HEK293T (cell line): ENCODE measurements around the gene SLC6A11.

Experiments used
- CTCF ChIA-PET: fragments of 350-600 bp; formaldehyde crosslinking; extraction: SDS; loops from one replicate; lab custom pipeline; 2021; ENCODE audit warnings: antibody characterized with exemption, inconsistent platforms; lab: Yijun Ruan, JAX
- POLR2A ChIA-PET: fragments of 350-600 bp; formaldehyde crosslinking; extraction: SDS; loops from one replicate; lab custom pipeline; 2020; ENCODE audit warnings: antibody characterized with exemption, inconsistent platforms; lab: Yijun Ruan, JAX
- DNase-seq: peaks from one replicate; pipeline ENCODE4 v3.0.0; 2012; ENCODE audit warnings: mixed read lengths; ENCODE audit errors: extremely low spot score
- ARNT ChIP-seq: fragments of 450-650 bp; IDR thresholded peaks from 2 replicates; pipeline ENCODE4 v1.6.1; 2017; ENCODE audit warnings: mild to moderate bottlenecking
- BHLHE40 ChIP-seq: fragments of 450-650 bp; IDR thresholded peaks from 2 replicates; pipeline ENCODE4 v1.6.1; 2016; ENCODE audit warnings: mild to moderate bottlenecking, moderate library complexity, borderline replicate concordance
- CTBP1 ChIP-seq: fragments of 450-650 bp; IDR thresholded peaks from 2 replicates; pipeline ENCODE4 v1.6.1; 2016; ENCODE audit warnings: borderline replicate concordance
- ELF4 ChIP-seq: fragments of 450-650 bp; IDR thresholded peaks from 2 replicates; pipeline ENCODE4 v1.6.1; 2017; ENCODE audit warnings: antibody characterized with exemption
- FOXA1 ChIP-seq: fragments of 450-650 bp; IDR thresholded peaks from 2 replicates; pipeline ENCODE4 v1.6.1; 2016; ENCODE audit warnings: mild to moderate bottlenecking
- FOXK2 ChIP-seq: fragments of 450-650 bp; IDR thresholded peaks from 2 replicates; pipeline ENCODE4 v1.6.1; 2016; ENCODE audit warnings: mild to moderate bottlenecking
- FOXM1 ChIP-seq: fragments of 450-650 bp; IDR thresholded peaks from 2 replicates; pipeline ENCODE4 v1.6.1; 2017; ENCODE audit warnings: mild to moderate bottlenecking, borderline replicate concordance
- HDGF ChIP-seq: fragments of 450-650 bp; IDR thresholded peaks from 2 replicates; pipeline ENCODE4 v1.6.1; 2017; ENCODE audit warnings: antibody characterized with exemption, borderline replicate concordance
- L3MBTL2 ChIP-seq: fragments of 450-650 bp; conservative IDR thresholded peaks from 2 replicates; pipeline ENCODE4 v1.6.1; 2016; ENCODE audit warnings: mild to moderate bottlenecking
- LEF1 ChIP-seq: fragments of 450-650 bp; IDR thresholded peaks from 2 replicates; pipeline ENCODE4 v1.6.1; 2017; ENCODE audit warnings: mild to moderate bottlenecking, borderline replicate concordance
- NFRKB ChIP-seq: fragments of 450-650 bp; IDR thresholded peaks from 2 replicates; pipeline ENCODE4 v1.6.1; 2016; ENCODE audit warnings: mild to moderate bottlenecking, moderate library complexity
- PKNOX1 ChIP-seq: fragments of 450-650 bp; IDR thresholded peaks from 2 replicates; pipeline ENCODE4 v1.6.1; 2016
- SP1 ChIP-seq: fragments of 450-650 bp; IDR thresholded peaks from 2 replicates; pipeline ENCODE4 v1.6.1; 2017
- SUZ12 ChIP-seq: fragments of 450-650 bp; IDR thresholded peaks from 2 replicates; pipeline ENCODE4 v1.6.1; 2016; ENCODE audit warnings: mild to moderate bottlenecking
- TARDBP ChIP-seq: fragments of 450-650 bp; IDR thresholded peaks from 2 replicates; pipeline ENCODE4 v1.6.1; 2016
- ZNF384 ChIP-seq: fragments of 450-650 bp; IDR thresholded peaks from 2 replicates; pipeline ENCODE4 v1.6.1; 2016

SLC6A11 gene

GRCh38 chr3:10955711-10956453, 139.9 kb downstream of the SLC6A11 start:
- ChIA-PET CTCF (interaction anchor here (0.6 kb wide), 1 partner anchor 43 kb away, joined by 3 read pairs; no protein-coding TSS in a partner anchor), POLR2A (no interaction called here)
- no peak for DNase-seq
- TF ChIP-seq PKNOX1 = no peak
- TF ChIP-seq FOXK2 = no peak
- no peak for TF ChIP-seq FOXA1
- no peak for TF ChIP-seq LEF1
- no peak for TF ChIP-seq SUZ12
- no peak for TF ChIP-seq TARDBP
- TF ChIP-seq ARNT = no peak
- TF ChIP-seq NFRKB = no peak
- TF ChIP-seq ZNF384 = no peak
- no peak for TF ChIP-seq FOXM1
- TF ChIP-seq CTBP1 = no peak
- no peak for TF ChIP-seq SP1
- no peak for TF ChIP-seq HDGF

GRCh38 chr3:10956531-10956930, 140.5 kb downstream of the SLC6A11 start:
- no peak for DNase-seq
- TF ChIP-seq SUZ12 (no peak), ZNF384 (no peak), HDGF (no peak), FOXM1 (no peak), TARDBP (no peak), ELF4 (no peak), BHLHE40 (no peak)
- ChIA-PET CTCF (interaction anchor here (0.6 kb wide), 1 partner anchor 42 kb away, joined by 3 read pairs; no protein-coding TSS in a partner anchor), POLR2A (no interaction called here)

- no peak for TF ChIP-seq BHLHE40
- ChIA-PET POLR2A (no interaction called here), CTCF (no interaction called here)
- no peak for DNase-seq
These were observed 141.0 kb downstream of the SLC6A11 start for GRCh38 chr3:10956986-10957385.

GRCh38 chr3:10957976-10958749, 142.1 kb downstream of the SLC6A11 start:
- TF ChIP-seq TARDBP (no peak), BHLHE40 (no peak), FOXA1 (no peak), SUZ12 (no peak), SP1 (no peak), L3MBTL2 (no peak), PKNOX1 (no peak), HDGF (no peak), FOXK2 (no peak), LEF1 (no peak), ZNF384 (no peak), NFRKB (no peak), CTBP1 (no peak), ELF4 (no peak), FOXM1 (no peak), ARNT (no peak)
- no peak for DNase-seq
- POLR2A ChIA-PET = no interaction called here
- CTCF ChIA-PET = interaction anchor here (1.0 kb wide), 2 partner anchors 12 to 102 kb away, joined by 3 to 5 read pairs; no protein-coding TSS in a partner anchor

GRCh38 chr3:10960255-10960654, 144.2 kb downstream of the SLC6A11 start:
- DNase-seq = no peak
- POLR2A ChIA-PET = no interaction called here
- CTCF ChIA-PET = no interaction called here
- no peak for TF ChIP-seq FOXA1
- no peak for TF ChIP-seq SP1
- no peak for TF ChIP-seq ELF4
- TF ChIP-seq ARNT = no peak
- no peak for TF ChIP-seq BHLHE40
- TF ChIP-seq CTBP1 = no peak
- no peak for TF ChIP-seq ZNF384
- no peak for TF ChIP-seq SUZ12
- TF ChIP-seq LEF1 = no peak
- TF ChIP-seq NFRKB = no peak
- TF ChIP-seq FOXM1 = no peak
- TF ChIP-seq HDGF = no peak
- no peak for TF ChIP-seq TARDBP
- no peak for TF ChIP-seq FOXK2
- TF ChIP-seq PKNOX1 = no peak
- no peak for TF ChIP-seq L3MBTL2
